ENCODE results near the gene GNB1L. TPM values are rescaled to one million over a fixed set of nuclear protein-coding genes. Genes with fewer than 3 reads are reported as not detected.
A peak's percentile ranks its signal among the peaks of the same experiment; 100 is the strongest.

GNB1L gene
- total and polyA plus RNA-seq, 2 donors (not counting 1 experiment from before 2014, with no cell fraction given) = 6.6 to 12.1 TPM

DNA sequence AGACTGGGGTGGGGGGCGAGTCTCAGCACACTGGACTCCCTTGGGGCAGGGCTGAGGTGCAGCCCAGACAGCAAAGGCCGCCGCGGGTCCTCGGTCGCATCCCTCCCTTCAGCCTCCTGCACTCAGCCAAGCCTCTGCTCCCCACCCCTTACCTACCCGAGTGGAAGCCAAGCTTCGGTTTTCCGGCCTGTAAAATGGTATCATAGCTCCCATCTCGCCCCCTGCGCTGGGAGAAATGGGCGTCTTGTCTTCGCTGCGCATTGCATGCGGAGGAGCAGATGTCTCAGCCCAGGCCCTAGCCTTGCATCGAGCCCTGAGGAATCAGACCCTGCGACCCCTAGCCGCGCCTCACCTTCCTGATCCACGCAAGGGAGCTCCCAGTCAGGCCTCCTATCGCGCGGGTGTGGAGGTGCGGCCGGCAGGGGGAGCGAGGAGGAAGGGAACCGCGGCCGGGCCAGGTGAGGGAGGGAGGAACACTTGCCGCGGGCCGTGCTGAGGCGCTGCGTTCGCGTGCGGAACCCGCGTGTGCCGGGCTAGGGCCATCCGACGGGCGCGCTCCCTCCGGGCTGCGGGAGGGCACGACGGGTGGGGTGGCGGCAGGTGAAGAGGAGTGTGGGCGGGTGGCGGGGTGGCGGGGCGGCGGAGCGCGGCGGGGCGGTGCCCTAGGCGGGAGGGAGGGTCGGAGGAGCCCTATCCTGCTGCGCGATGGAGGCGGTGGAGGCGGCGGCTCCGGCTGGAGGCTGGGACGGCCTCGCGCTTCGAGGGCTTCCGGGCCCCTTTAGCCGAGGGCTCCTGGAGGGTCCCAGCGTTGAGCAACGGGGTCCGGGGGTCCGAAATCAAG is 98.2 kb downstream of the GNB1L start:
- H3K4me3 Mint-ChIP-seq = peak overlapping the region; percentile 83
- Histone ChIP-seq H3K9me3 (ENCODE audit: control extremely low read depth in 1 of 3, control insufficient read depth in 2 of 3, insufficient read depth in 1 of 3, low read length in 2 of 3) (peaks cover 0 to 19% (median 0%) of the 10 kb centered on the region in 3 donors), H3K9ac (ENCODE audit: low read length) (peak overlapping the region; percentile 54), H2AFZ (ENCODE audit: insufficient read depth, low read depth, low read length, poor library complexity, severe bottlenecking) (peak overlapping the region; percentile 43), H3K4me3 (ENCODE audit: control extremely low read depth in 1 of 5, extremely low read depth in 1 of 5, insufficient read depth in 1 of 5, low read depth in 2 of 5, low read length in 4 of 5) (peak overlapping the region in 4 of 5 experiments; percentile 31 to 51 (median 41)), H3K27me3 (replicated peaks in 1 of 4; ENCODE audit: control extremely low read depth in 1 of 4, control insufficient read depth in 3 of 4, insufficient read depth in 4 of 4, low read length in 3 of 4) (peaks cover 0 to 78% (median 40%) of the 10 kb centered on the region in 4 experiments), H3K79me2 (ENCODE audit: control insufficient read depth, insufficient read depth, low read length) (no peaks in the 10 kb centered on the region), H3K4me2 (replicated peaks; ENCODE audit: low read depth, low read length, poor library complexity, severe bottlenecking) (peak overlapping the region; percentile 78), H3K27ac (ENCODE audit: low read length in 2 of 2) (no peak overlapping the region), H3K4me1 (ENCODE audit: control insufficient read depth in 2 of 2, insufficient read depth in 2 of 2, low read length in 2 of 2) (peaks cover 34 to 46% of the 10 kb centered on the region in 2 donors), H3K36me3 (replicated peaks in 1 of 2; ENCODE audit: control extremely low read depth in 1 of 2, control insufficient read depth in 1 of 2, extremely low read depth in 1 of 2, insufficient read depth in 2 of 2, low read length in 1 of 2) (no peaks in the 10 kb centered on the region), H4K20me1 (ENCODE audit: control insufficient read depth, insufficient read depth, low read length, poor library complexity, severe bottlenecking) (no peaks in the 10 kb centered on the region)
- H3K9me3 Mint-ChIP-seq (ENCODE audit: insufficient read depth) = no peaks in the 10 kb centered on the region
- TF ChIP-seq, protein P1, sequence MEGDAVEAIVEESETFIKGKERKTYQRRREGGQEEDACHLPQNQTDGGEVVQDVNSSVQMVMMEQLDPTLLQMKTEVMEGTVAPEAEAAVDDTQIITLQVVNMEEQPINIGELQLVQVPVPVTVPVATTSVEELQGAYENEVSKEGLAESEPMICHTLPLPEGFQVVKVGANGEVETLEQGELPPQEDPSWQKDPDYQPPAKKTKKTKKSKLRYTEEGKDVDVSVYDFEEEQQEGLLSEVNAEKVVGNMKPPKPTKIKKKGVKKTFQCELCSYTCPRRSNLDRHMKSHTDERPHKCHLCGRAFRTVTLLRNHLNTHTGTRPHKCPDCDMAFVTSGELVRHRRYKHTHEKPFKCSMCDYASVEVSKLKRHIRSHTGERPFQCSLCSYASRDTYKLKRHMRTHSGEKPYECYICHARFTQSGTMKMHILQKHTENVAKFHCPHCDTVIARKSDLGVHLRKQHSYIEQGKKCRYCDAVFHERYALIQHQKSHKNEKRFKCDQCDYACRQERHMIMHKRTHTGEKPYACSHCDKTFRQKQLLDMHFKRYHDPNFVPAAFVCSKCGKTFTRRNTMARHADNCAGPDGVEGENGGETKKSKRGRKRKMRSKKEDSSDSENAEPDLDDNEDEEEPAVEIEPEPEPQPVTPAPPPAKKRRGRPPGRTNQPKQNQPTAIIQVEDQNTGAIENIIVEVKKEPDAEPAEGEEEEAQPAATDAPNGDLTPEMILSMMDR (IDR thresholded peaks at IDR 0.05) = peak; percentile 51
- TF ChIP-seq EZH2 (IDR thresholded peaks at IDR 0.05; ENCODE audit: borderline replicate concordance, insufficient read depth, low read depth, low read length, poor library complexity, severe bottlenecking) = peak; percentile 79
- POLR2A ChIA-PET = no interaction called here
- 5% methylated on average over 71 of the region's 76 CpGs for WGBS (ENCODE audit: insufficient coverage)
- ATAC-seq (ENCODE audit: low read depth) = peak; percentile 53
- H3K27me3 Mint-ChIP-seq = peaks cover 50% of the 10 kb centered on the region
- peak; percentile 72 for DNase-seq
- CTCF ChIA-PET = interaction anchor here (0.8 to 2.3 kb wide), 9 partner anchors 14 to 192 kb away, joined by 3 to 20 read pairs (median 4); no protein-coding TSS in a partner anchor
- H3K4me1 Mint-ChIP-seq = peaks cover 33% of the 10 kb centered on the region
- no peak overlapping the region for H3K27ac Mint-ChIP-seq
- intact Hi-C loops (cut with micrococcal nuclease) = loop anchor here (1.0 kb wide), 2 partner anchors 99 to 154 kb away; no protein-coding TSS in a partner anchor

Measured in B cell (primary cell).